Right lobe of liver (tissue), 4 donors: ENCODE data around the gene GPATCH4.

Experiments used
- CTCF ChIP-seq, 4 donors: fragments of 200-600 bp in 3 of 4; fragments of 450-650 bp in 1 of 4; IDR thresholded peaks; one replicate each; pipeline versions ENCODE4 v1.5.1 to v1.8.0; 2016 to 2022; ENCODE audit warnings: antibody characterized with exemption in 4 of 4, mild to moderate bottlenecking in 2 of 4
- POLR2A ChIP-seq: fragments of 450-650 bp; IDR thresholded peaks from one replicate; pipeline ENCODE4 v1.6.1; 2017; ENCODE audit warnings: antibody characterized with exemption, mild to moderate bottlenecking
- donor health status: DM: no; HTN: no; CAD: no.
- donor health status: DM: no; HTN: no; CAD: no.
- donor health status: DM: no; HTN: yes; CAD: no.

GRCh38 chr1:156644146-156644545, 42.9 kb upstream of the GPATCH4 start:
- TF ChIP-seq CTCF (IDR thresholded peaks at IDR 0.05) (no peak), POLR2A (no peak)
